GOT3 (cell line): Measurements from ENCODE around the gene NR2E3.

Source experiments
- DNase-seq: peaks from one replicate; lab custom pipeline; 2025; ENCODE audit warnings: mixed read lengths; lab: John Stamatoyannopoulos, UW

The NR2E3 gene

GRCh38 chr15:71810256-71811035, at the start of gene NR2E3:
Gene NR2E3 (plus strand): TSS chr15:71810554. CDS start chr15:71810744, 190 bp downstream.
- DNase-seq = no peak

DNA sequence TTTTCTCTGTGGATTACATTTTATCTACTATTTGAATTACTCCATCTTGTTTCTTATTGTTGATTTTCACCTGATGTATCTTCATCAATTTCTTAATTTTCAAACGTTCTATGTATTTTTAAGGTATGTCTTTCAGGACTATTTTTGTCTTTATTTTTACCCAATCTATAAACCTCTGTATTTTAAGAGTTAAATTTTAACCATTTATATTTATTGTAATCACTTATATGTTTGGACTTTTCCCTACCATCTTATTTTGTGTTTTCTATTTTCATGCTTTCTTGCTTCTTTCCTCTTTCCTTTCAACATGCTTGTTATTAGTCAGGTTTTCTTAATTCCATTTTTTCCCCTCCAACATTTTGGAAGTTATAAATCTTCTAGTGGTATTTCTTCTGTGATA, 49.5 kb upstream of the NR2E3 start:
- DNase-seq = no peak

DNA sequence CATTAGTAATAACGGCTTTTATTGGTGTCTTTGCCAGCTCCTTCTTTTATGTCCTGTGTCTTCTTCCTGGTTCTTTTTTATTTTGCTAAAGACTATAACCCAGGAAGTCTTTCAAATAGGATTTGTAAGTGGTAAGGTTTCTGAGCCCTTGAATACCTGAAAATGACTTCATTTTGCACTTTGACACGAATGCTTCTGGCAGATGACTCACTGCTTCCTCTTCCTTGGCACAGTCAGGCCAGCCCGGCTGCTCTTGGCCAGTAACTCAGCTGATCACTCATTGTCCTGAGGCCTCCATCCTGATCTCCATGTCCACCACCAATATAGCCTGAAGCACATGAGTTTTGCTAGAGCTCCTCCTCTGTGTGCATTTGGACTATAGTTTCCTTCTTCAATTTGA, 48.7 kb upstream of the NR2E3 start:
- DNase-seq = no peak

DNA sequence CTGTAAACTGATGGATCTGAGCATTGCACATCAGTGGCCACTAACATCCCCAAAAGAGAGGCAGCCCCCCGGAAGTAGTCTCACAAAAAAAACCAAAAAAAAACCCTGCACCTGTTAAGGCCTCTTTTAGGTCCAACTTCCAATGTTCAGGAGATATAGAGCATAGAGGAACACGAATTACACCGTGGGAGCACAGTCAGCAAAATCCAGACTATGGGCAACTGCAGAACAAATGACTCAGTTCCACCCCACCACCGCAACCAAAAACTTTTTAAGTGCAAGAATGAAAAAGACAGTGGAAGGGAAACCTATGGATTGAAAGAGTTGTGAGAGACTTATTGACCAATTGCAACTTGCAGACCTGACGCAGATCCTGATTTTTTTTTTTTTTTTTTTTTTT, 42.2 kb upstream of the NR2E3 start:
- no peak for DNase-seq

DNA sequence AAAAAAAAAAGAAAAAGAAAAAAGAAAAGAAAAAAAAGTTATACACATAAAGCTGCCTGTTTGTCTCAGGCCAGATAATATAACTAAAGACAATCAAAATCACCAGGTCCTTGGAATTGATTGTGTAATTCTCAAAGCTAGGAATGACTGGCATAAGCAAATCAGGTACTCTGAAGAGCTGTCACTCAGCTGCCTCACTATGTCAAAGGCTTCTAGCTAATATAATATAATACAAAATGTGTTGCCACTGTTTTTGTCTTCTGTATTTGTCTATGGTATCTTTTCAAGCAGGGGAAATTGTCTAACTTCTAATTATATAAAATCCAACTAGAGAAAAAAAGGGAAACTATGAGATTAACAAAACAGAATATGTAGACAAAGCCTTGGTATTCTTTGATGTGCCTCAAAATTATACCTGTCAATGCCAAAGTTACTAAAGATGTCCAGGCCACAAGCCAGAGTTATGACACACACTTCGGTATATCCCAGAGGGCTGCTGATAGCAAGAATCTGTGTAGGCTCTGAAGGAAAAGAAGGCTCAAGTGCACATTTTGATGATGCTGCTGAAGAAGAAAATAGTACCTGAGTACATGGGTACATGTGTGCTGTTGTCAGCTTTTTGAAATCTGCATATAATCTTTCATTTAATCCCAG, 37.0 kb upstream of the NR2E3 start:
- no peak for DNase-seq

GRCh38 chr15:71775856-71776255, 34.5 kb upstream of the NR2E3 start:
- no peak for DNase-seq

- no peak for DNase-seq
Measured at GRCh38 chr15:71776304-71776703, 34.0 kb upstream of the NR2E3 start.

DNA sequence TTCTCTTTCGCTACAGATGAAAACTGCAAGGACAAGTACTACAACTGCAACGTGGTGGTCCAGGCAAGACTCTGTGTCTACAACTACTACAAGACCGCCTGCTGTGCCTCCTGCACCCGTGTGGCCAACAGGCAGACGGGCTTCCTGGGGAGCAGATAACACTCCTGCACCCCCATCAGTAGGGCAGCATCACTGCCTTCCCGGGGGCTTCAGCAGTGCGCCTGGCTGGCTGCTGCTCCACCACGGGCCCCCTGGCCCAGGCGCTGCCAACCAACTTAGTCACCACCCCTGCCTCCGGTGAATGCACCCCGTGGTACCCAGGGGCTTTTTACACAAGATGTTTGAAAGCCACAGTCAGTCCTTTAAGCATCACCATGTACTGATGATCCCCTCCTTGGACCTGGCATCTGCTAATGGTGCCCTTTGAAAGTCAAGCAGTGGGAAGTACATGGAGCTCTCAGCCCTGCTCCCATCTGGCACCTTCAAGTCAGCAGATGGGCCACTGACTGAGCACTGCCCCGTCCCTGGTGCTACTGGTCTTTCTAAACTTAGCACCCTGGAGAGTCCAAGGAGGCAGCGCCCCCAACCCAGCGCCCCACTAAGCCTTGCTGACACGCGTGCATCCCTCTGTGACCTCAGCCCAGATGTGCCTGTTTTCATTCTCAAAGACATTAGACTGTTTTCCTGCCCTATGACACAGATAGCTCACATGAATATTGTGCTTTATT, 33.0 kb upstream of the NR2E3 start:
- DNase-seq = no peak

DNA sequence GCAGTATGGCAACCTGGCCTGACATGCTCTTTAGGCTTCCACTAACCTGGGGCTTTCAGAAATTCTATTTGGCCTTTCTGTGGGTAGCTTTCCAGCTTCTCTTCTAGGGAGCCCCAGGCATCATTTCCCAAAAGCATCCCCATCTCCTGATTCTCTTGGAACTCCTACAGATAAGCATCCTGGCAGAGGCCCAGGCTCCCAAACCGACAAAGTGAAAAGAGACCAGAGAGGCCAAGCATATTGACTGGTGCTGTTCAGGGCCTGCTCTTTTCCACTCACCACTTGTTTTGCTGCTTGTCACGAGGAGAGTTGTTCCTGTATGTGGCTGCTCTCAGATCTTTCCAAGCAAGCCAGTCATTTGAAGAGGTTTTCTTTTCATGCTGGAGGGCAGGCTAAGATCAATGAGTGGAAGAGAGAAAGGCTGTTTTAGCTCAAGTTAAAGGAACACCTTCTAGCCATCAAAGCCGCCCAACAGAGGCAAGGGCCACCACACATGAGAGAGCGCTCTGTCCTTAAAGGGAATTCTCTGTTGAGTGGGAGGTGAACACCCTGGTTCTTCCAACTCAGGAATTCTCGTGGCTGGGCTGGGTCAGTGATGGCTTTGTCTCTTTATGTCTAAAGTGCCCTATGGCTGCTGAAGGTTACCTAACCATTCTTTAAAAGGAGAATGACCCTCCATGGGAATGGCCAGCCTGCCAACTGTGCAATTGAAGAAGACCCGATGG, 31.1 kb upstream of the NR2E3 start:
- no peak for DNase-seq

DNA sequence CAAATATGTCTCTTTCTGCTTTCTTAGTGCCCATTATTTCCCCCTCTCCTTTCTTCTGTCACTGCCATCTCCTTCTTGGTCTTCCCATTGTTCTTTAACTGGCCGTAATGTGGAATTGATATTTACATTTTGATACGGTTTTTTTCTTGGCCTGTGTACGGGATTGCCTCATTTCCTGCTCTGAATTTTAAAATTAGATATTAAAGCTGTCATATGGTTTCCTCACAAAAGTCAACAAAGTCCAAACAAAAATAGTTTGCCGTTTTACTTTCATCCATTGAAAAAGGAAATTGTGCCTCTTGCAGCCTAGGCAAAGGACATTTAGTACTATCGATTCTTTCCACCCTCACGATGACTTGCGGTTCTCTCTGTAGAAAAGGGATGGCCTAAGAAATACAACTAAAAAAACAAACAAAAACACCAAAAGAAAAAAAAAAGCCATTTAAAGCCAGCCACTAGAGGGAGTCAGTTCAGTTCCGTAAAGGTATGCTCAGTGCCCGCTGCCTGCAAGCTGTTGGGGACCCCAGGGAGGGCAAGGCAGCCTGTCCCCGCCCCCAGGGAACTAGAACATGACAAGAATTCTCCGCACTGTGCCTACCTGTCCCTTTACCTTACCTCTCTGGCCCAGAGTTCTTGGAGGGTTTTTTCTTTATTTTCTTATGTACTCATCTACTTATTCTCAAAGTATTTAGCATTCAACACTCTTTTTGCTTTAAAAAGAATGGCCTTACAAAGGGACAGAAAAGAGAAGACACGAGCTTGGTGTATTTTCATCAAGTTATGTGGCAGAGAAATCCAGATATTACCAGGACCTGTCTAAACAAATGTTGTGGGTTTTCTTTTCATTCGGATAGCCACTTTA, 30.0 kb upstream of the NR2E3 start:
- no peak for DNase-seq

DNA sequence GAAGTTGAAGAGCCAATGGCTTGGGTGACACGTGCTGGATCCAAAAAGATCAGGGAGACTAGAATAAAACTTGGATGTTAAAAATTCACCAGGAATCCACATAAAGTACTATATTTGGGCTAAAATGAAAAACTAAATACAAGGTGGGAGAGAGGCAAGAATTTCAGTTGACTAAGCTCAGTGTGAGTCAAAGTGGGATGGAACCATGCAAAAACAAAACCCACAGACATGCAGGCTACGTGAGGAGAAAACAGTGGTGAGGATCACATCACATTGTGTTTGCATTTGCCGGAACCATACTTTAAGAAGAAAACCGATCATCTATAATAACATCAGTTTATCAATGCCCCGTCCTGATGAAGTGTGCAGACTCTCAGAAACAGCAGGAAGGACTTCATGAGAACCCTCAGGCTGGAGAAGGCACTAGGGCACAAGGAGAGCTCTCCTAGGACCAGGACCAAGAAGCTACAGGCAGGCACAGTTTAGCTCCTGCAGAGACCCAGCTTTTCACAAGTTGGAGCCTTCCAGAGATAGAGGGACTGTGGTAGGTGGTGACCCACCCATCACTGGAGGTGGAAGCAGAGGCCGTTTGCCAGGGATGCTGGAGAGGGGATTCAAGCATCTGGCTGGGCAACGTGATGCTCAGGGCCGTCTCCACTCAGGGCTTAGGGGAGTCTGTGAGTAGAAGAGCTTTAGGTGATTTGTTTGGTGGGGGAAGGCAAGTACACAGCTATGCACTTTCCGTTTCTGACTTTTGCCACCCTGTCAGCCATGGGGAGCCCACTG, 29.0 kb upstream of the NR2E3 start:
- DNase-seq = no peak

DNA sequence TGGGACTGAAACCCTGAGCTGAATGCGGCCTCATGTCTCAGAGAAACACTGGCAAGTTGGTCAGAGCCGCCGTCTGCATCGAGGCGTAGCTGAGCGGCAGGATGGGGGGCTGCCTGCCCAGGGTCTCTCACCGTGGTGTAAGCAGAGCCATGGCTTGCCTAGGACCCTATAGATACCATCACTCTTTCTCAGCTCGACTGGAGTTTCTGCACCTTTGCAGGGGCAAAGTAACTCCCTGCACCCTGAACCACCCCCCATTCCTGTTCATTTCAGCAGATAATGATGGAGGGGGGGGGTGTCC, 28.4 kb upstream of the NR2E3 start:
- DNase-seq = no peak

DNA sequence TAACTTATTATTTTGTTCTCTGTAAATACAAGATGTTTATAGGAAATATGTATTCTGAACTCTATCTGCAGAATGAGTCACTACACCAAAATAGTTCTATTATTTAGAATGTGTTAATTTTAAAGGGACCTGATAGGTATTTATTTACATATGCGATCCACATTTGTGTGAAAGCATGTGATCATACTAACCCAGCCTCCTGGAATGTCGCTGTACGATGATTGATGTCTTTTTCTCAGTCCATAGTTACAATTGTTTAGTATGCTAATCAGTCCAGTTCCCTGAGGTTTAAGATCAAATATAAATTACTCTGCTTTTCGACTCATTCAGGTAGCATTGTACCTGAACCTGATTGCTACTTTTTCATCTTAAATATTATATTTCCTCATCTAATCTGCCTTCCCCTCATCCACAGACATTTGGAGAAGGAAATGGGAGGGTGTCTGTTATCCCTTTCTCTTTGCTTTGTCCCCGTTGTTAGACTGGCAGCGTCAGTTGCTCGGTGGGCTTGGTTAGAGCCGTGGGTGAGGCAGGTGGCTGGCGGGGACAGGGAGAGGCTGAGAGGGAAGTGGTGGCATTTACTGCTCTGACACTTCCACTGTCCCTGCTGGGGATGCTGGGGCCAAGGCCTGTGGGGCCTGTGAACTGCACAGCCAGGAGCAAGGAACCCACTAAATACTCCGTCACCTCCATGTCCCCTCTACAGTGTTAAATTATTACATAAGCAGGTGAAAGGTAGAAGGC, 27.8 kb upstream of the NR2E3 start:
- no peak for DNase-seq

DNA sequence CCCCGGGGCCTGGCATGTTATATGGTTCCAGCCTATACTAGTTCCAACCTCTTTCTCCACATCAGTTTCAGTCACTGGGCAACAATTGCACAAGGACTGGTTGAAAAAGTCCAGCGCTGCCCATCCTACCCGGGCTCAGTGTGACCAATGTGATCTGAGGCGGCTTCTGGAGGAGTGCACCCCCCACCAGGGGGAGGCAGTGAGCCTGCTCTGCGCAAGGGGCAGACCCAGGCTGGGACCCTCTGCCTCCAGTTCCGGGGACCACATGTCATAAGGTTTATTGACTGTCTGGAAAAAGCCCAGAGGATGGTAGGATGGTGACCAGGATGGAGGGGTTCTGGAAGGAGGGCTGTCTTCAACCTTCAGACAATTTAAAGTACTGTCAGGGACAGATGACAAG, 25.6 kb upstream of the NR2E3 start:
- no peak for DNase-seq

GRCh38 chr15:71785996-71786395, 24.4 kb upstream of the NR2E3 start:
- DNase-seq = no peak

DNA sequence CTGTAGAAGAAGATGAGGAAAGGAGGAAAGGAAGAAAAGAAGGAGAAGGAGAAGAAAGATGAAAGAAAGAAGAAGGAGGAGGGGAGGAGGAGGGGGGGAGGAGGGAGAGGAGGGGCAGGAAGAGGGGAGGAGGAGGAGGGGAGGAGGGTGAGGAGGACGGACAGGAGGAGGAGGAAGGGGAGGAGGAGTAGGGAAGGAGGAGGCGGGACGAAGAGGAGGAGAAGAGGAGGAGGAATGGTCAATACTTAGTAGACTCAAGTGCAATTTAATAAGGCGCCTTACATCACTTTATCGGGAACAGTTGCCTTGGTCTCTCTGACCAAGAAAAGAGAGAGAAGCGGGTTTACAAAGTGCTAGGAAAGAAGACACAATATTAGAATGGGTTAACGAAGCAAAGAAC, 23.7 kb upstream of the NR2E3 start:
- no peak for DNase-seq

DNA sequence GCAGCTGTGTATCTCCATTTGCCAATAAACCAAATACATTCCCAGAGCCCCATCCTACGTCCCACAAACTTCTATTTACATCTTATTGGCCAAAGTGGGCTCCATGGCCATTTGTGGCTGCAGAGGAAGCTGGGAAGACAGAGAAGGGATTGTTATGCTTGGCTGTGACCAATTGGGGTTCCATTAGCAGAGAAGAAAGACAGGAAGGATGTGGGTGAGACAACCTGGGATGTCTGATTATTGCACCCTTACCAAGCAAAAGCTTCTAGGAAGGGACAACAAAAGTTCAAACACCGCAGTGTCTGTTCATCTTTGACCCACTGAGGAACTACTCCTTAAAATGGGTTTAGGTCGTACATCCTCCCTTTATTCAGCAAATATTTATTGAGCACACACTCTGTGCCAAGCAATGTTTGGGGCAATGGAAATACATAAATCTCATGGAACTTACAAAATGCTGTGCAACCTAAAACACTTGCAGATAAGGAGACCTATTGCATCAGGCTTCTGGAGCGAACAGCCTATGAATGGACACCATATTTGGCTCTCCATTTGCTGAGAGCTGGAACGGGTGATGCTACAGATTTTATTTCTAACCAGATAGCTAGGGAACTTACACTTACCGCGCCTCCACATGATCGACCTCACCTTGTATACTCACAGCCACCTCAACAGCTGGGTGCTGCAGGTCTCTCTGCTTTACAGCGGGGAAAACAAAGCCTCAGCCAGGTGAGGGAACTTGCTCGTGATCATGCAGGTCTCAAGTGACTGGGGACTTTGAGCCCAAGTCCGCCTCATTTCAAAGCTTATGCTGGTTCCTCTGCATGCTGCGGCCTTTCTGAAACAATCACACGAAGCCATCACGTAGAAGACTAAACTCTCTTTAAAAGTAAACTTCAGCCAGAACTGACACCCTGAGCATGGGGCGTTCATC, 21.4 kb upstream of the NR2E3 start:
- DNase-seq = no peak

DNA sequence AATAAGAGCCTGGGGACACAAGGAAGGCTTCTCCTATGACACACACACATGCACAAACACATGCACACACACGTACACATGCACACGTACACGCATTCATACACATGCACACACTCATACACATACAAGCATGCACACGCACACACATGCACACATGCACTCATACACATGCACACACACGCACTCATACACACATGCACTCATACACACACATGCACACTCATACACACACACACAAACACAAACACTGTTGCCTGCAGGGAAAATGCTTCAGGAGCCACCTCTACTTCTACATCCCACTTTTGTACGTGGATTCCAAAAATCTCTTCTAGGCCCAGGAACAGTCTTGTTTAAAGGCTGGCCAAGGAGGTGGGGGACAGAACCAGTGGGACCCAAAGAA, 20.7 kb upstream of the NR2E3 start:
- DNase-seq = no peak

DNA sequence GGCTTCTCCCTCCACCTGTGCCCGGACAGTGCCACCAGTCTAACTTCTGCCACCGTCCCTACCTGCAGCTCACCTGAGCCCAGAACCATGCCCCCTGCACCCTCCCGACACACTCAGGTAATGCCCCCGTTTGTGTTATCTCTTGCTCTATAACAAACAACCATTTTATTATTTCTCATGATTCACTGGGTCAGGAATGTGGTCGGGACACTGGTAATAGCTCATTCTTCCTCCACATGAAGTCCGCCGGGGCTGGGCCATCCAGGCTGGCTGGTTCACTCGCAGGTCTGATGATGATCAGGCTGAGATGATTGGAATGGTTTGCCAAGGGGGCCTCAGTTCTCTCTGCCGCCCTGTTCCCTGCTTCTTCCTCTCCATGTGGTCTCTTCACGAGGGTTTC, 20.3 kb upstream of the NR2E3 start:
- no peak for DNase-seq
